Measurements from ENCODE around the gene UBALD1.

UBALD1 gene

GRCh38 chr16:4637501-4638166 is 22.9 kb upstream of the UBALD1 start:
- CTCF ChIA-PET = interaction anchor here (0.6 kb wide), 1 partner anchor 142 kb away, joined by 3 read pairs; no protein-coding TSS in a partner anchor
- no peak for DNase-seq (ENCODE audit: extremely low spot score)
- TF ChIP-seq BHLHE40 (IDR thresholded peaks at IDR 0.05; ENCODE audit: borderline replicate concordance) (no peak), PKNOX1 (IDR thresholded peaks at IDR 0.05) (no peak), FOXA1 (IDR thresholded peaks at IDR 0.05) (no peak)
- POLR2A ChIA-PET = no interaction called here

DNA sequence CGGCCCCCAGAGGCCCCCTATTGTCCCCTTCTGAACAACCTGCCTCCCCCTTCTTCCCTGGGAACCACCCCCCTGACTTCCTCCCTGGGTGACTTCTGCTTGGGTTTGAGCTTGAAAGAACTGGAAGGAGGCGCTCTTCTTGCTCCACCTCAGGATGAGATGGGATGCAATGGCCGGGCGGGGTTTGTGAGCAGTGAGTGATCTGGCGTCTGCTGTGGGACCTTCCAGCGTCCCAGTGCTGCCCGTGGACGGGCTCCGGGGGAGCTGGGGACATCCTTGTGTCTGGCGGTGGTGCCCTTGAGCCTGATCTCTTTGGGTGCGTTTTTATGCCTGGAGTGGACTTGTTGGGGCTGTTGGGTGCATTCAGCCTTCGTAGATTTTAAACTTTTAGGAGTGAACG is 21.5 kb upstream of the UBALD1 start:
- CTCF ChIA-PET = interaction anchor here (0.9 kb wide), 1 partner anchor 12 kb away, joined by 5 read pairs; the partner anchor contains the start of gene MGRN1
- TF ChIP-seq FOXK2 (IDR thresholded peaks at IDR 0.05) (no peak), L3MBTL2 (conservative IDR thresholded peaks at IDR 0.05) (no peak), SP1 (IDR thresholded peaks at IDR 0.05) (no peak), ZNF384 (IDR thresholded peaks at IDR 0.05) (no peak), LEF1 (IDR thresholded peaks at IDR 0.05; ENCODE audit: borderline replicate concordance) (no peak), BHLHE40 (IDR thresholded peaks at IDR 0.05; ENCODE audit: borderline replicate concordance) (no peak), PKNOX1 (IDR thresholded peaks at IDR 0.05) (no peak), NFRKB (IDR thresholded peaks at IDR 0.05) (no peak), CTBP1 (IDR thresholded peaks at IDR 0.05; ENCODE audit: borderline replicate concordance) (no peak), ELF4 (IDR thresholded peaks at IDR 0.05) (no peak)
- POLR2A ChIA-PET = no interaction called here
- DNase-seq (ENCODE audit: extremely low spot score) = no peak

GRCh38 chr16:4634768-4635167 is 20.1 kb upstream of the UBALD1 start:
- POLR2A ChIA-PET = interaction anchor here (1.4 kb wide), 1 partner anchor 8 kb away, joined by 3 read pairs; no protein-coding TSS in a partner anchor
- TF ChIP-seq HDGF (IDR thresholded peaks at IDR 0.05; ENCODE audit: borderline replicate concordance) = no peak
- TF ChIP-seq FOXA1 (IDR thresholded peaks at IDR 0.05) = no peak
- no peak for TF ChIP-seq ARNT (IDR thresholded peaks at IDR 0.05)
- TF ChIP-seq FOXK2 (IDR thresholded peaks at IDR 0.05) = no peak
- TF ChIP-seq FOXM1 (IDR thresholded peaks at IDR 0.05; ENCODE audit: borderline replicate concordance) = no peak
- TF ChIP-seq BHLHE40 (IDR thresholded peaks at IDR 0.05; ENCODE audit: borderline replicate concordance) = no peak
- TF ChIP-seq LEF1 (IDR thresholded peaks at IDR 0.05; ENCODE audit: borderline replicate concordance) = no peak
- TF ChIP-seq SUZ12 (IDR thresholded peaks at IDR 0.05) = no peak
- no peak for TF ChIP-seq CTBP1 (IDR thresholded peaks at IDR 0.05; ENCODE audit: borderline replicate concordance)

GRCh38 chr16:4633910-4634635 is 19.4 kb upstream of the UBALD1 start:
- TF ChIP-seq NFRKB (IDR thresholded peaks at IDR 0.05) = no peak
- TF ChIP-seq TARDBP (IDR thresholded peaks at IDR 0.05) = no peak
- TF ChIP-seq LEF1 (IDR thresholded peaks at IDR 0.05; ENCODE audit: borderline replicate concordance) = no peak
- TF ChIP-seq ARNT (IDR thresholded peaks at IDR 0.05) = no peak
- TF ChIP-seq HDGF (IDR thresholded peaks at IDR 0.05; ENCODE audit: borderline replicate concordance) = no peak
- TF ChIP-seq CTBP1 (IDR thresholded peaks at IDR 0.05; ENCODE audit: borderline replicate concordance) = no peak
- no peak for TF ChIP-seq ELF4 (IDR thresholded peaks at IDR 0.05)
- TF ChIP-seq SP1 (IDR thresholded peaks at IDR 0.05) = no peak
- TF ChIP-seq SUZ12 (IDR thresholded peaks at IDR 0.05) = no peak
- no peak for TF ChIP-seq FOXM1 (IDR thresholded peaks at IDR 0.05; ENCODE audit: borderline replicate concordance)
- no peak for TF ChIP-seq BHLHE40 (IDR thresholded peaks at IDR 0.05; ENCODE audit: borderline replicate concordance)
- no peak for TF ChIP-seq FOXK2 (IDR thresholded peaks at IDR 0.05)
- TF ChIP-seq FOXA1 (IDR thresholded peaks at IDR 0.05) = no peak
- no peak for TF ChIP-seq ZNF384 (IDR thresholded peaks at IDR 0.05)
- no peak for DNase-seq (ENCODE audit: extremely low spot score)
- POLR2A ChIA-PET = interaction anchor here (0.7 kb wide), 1 partner anchor 902 kb away, joined by 3 read pairs; no protein-coding TSS in a partner anchor
- CTCF ChIA-PET = interaction anchor here (1.2 kb wide), 1 partner anchor 8 kb away, joined by 4 read pairs; no protein-coding TSS in a partner anchor

More at GRCh38 chr16:4634768-4635167, 20.1 kb upstream of the UBALD1 start:
- CTCF ChIA-PET = interaction anchor here (1.2 kb wide), 1 partner anchor 8 kb away, joined by 4 read pairs; no protein-coding TSS in a partner anchor
- DNase-seq (ENCODE audit: extremely low spot score) = no peak

- CTCF ChIA-PET = no interaction called here
- TF ChIP-seq BHLHE40 (IDR thresholded peaks at IDR 0.05; ENCODE audit: borderline replicate concordance) (no peak), FOXK2 (IDR thresholded peaks at IDR 0.05) (no peak), FOXA1 (IDR thresholded peaks at IDR 0.05) (no peak), LEF1 (IDR thresholded peaks at IDR 0.05; ENCODE audit: borderline replicate concordance) (no peak), SP1 (IDR thresholded peaks at IDR 0.05) (no peak), NFRKB (IDR thresholded peaks at IDR 0.05) (no peak), SUZ12 (IDR thresholded peaks at IDR 0.05) (no peak), TARDBP (IDR thresholded peaks at IDR 0.05) (no peak), CTBP1 (IDR thresholded peaks at IDR 0.05; ENCODE audit: borderline replicate concordance) (no peak)
- POLR2A ChIA-PET = no interaction called here
- DNase-seq (ENCODE audit: extremely low spot score) = no peak
Observed at GRCh38 chr16:4631444-4631843, 16.8 kb upstream of the UBALD1 start.

DNA sequence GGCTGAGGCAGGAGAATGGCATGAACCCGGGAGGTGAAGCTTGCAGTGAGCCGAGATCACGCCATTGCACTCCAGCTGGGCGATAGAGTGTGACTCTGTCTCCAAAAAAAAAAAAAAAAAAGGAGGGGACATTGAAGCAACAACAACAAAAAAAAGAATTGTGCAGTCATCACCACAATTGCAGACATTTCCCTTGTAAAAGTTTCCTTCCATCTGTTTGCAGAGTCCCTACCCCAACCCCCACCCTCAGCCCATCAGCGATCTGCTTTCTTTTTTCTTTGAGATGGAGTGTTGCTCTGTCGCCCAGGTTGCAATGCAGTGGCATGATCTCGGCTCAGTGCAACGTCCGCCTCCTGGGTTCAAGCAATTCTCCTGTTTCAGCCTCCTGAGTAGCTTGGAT is 13.6 kb upstream of the UBALD1 start:
- no peak for DNase-seq (ENCODE audit: extremely low spot score)
- TF ChIP-seq BHLHE40 (IDR thresholded peaks at IDR 0.05; ENCODE audit: borderline replicate concordance) (no peak), ELF4 (IDR thresholded peaks at IDR 0.05) (no peak), FOXM1 (IDR thresholded peaks at IDR 0.05; ENCODE audit: borderline replicate concordance) (no peak), ZNF384 (IDR thresholded peaks at IDR 0.05) (no peak), HDGF (IDR thresholded peaks at IDR 0.05; ENCODE audit: borderline replicate concordance) (no peak), TARDBP (IDR thresholded peaks at IDR 0.05) (no peak), CTBP1 (IDR thresholded peaks at IDR 0.05; ENCODE audit: borderline replicate concordance) (no peak), PKNOX1 (IDR thresholded peaks at IDR 0.05) (no peak), SP1 (IDR thresholded peaks at IDR 0.05) (no peak), FOXA1 (IDR thresholded peaks at IDR 0.05) (no peak), L3MBTL2 (conservative IDR thresholded peaks at IDR 0.05) (no peak), SUZ12 (IDR thresholded peaks at IDR 0.05) (no peak)
- CTCF ChIA-PET = no interaction called here
- POLR2A ChIA-PET = no interaction called here

Data from HEK293T (cell line).